Non-pigmented ciliary epithelial cell (primary cell): ENCODE results near the gene FANCB.

Experiments
- DNase-seq: peaks from one replicate; pipeline ENCODE4 v3.0.0-alpha.2; 2010; ENCODE audit warnings: low read depth

The FANCB gene

GRCh38 chrX:14872851-14873675 is at the start of gene FANCB, which contains the start of gene MOSPD2:
TSS of gene FANCB (minus strand) at chrX:14873069. CDS start at chrX:14865510, 7,559 bp downstream.
TSS of gene MOSPD2 (plus strand) at chrX:14873421. CDS start at chrX:14873529, 108 bp downstream.
- peak; percentile 58 for DNase-seq

- peak; percentile 74 for DNase-seq
Measured at GRCh38 chrX:14922437-14922836, 49.6 kb upstream of the FANCB start.

- DNase-seq: no peak
Measured at GRCh38 chrX:14920196-14920595, 47.3 kb upstream of the FANCB start.

- DNase-seq: no peak
Measured at GRCh38 chrX:14919407-14919806, 46.5 kb upstream of the FANCB start.

GRCh38 chrX:14916017-14916674 is 43.3 kb upstream of the FANCB start:
- no peak for DNase-seq

- DNase-seq: no peak
Measured at GRCh38 chrX:14915596-14915995, 42.7 kb upstream of the FANCB start.

- DNase-seq: no peak
Measured at GRCh38 chrX:14913241-14913640, 40.4 kb upstream of the FANCB start.

- DNase-seq: no peak
Measured at GRCh38 chrX:14903891-14904290, 31.0 kb upstream of the FANCB start.

- DNase-seq: no peak
Measured at GRCh38 chrX:14902537-14902936, 29.7 kb upstream of the FANCB start.

- peak; percentile 45 for DNase-seq
Measured at GRCh38 chrX:14899607-14900006, 26.7 kb upstream of the FANCB start.

- no peak for DNase-seq
Measured at GRCh38 chrX:14897042-14897441, 24.2 kb upstream of the FANCB start.

- DNase-seq: no peak
Measured at GRCh38 chrX:14896273-14896672, 23.4 kb upstream of the FANCB start.

GRCh38 chrX:14886252-14886651 is 13.4 kb upstream of the FANCB start:
- DNase-seq: no peak

- no peak for DNase-seq
Measured at GRCh38 chrX:14884714-14885113, 11.8 kb upstream of the FANCB start.

- no peak for DNase-seq
Measured at GRCh38 chrX:14883826-14884225, 11.0 kb upstream of the FANCB start.

- no peak for DNase-seq
Measured at GRCh38 chrX:14875624-14876023, 2.8 kb upstream of the FANCB start.

GRCh38 chrX:14873676-14874049 is 794 bp upstream of the FANCB start:
- no peak for DNase-seq

GRCh38 chrX:14872355-14872754 is 514 bp downstream of the FANCB start:
- DNase-seq: no peak

- no peak for DNase-seq
Measured at GRCh38 chrX:14871767-14872166, 1.1 kb downstream of the FANCB start.

GRCh38 chrX:14865201-14865600 is 7.7 kb downstream of the FANCB start:
- peak; percentile 10 for DNase-seq

GRCh38 chrX:14864631-14865030 is 8.2 kb downstream of the FANCB start:
- DNase-seq: peak; percentile 9

GRCh38 chrX:14851526-14851925 is 21.3 kb downstream of the FANCB start:
- no peak for DNase-seq

- no peak for DNase-seq
Measured at GRCh38 chrX:14843666-14844065, 29.2 kb downstream of the FANCB start.
